Sigmoid colon (tissue), 7 donors: ENCODE data around the gene NTM. TPM values are rescaled to one million over a fixed set of nuclear protein-coding genes. Genes with fewer than 3 reads are reported as not detected.

Experiments used
- DNase-seq: peaks from one replicate; pipeline ENCODE4 v3.0.0-alpha.2; 2019
- H3K27ac ChIP-seq, 4 donors: fragments of 200-600 bp; sonication (generic); one replicate each; pipeline ENCODE4 v1.5.1; 2016 to 2019; ENCODE audit warnings: mild to moderate bottlenecking in 1 of 4
- H3K27me3 ChIP-seq, 3 donors: fragments of 200-600 bp; sonication (generic); one replicate each; pipeline ENCODE4 v1.5.1; 2019; ENCODE audit warnings: mild to moderate bottlenecking in 1 of 3
- H3K36me3 ChIP-seq, 4 donors: fragments of 200-600 bp; sonication (generic); one replicate each; pipeline ENCODE4 v1.5.1; 2016 to 2019
- H3K4me1 ChIP-seq, 4 donors: fragments of 200-600 bp; sonication (generic); one replicate each; pipeline ENCODE4 v1.5.1; 2017 to 2019
- H3K4me3 ChIP-seq, 4 donors: fragments of 200-600 bp; sonication (generic); one replicate each; pipeline ENCODE4 v1.5.1; 2017 to 2019; ENCODE audit warnings: mild to moderate bottlenecking in 2 of 4, moderate library complexity in 1 of 4
- H3K9me3 ChIP-seq, 4 donors: fragments of 200-600 bp in 3 of 4; sonication (generic) in 3 of 4; one replicate each; pipeline versions ENCODE4 v1.5.1 to v1.6.1; 2013 to 2019
- CTCF ChIP-seq, 4 experiments: fragments of 450-650 bp in 3 of 4; fragments of 200-600 bp in 1 of 4; IDR thresholded peaks; one replicate each; pipeline ENCODE4 v1.5.1; 2016 to 2019; ENCODE audit warnings: antibody characterized with exemption in 4 of 4, mild to moderate bottlenecking in 3 of 4, moderate library complexity in 2 of 4
- EP300 ChIP-seq, 4 donors: sonication (generic); formaldehyde crosslinking; IDR thresholded peaks; one replicate each; pipeline ENCODE4 v1.6.1; 2017; ENCODE audit warnings: antibody characterized with exemption in 4 of 4
- POLR2A ChIP-seq, 2 donors: fragments of 450-650 bp; IDR thresholded peaks; one replicate each; pipeline ENCODE4 v1.6.1; 2016; ENCODE audit warnings: antibody characterized with exemption in 2 of 2, mild to moderate bottlenecking in 2 of 2, moderate library complexity in 2 of 2
- POLR2AphosphoS5 ChIP-seq, 4 donors: sonication (generic); formaldehyde crosslinking; IDR thresholded peaks; one replicate each; pipeline ENCODE4 v1.6.1; 2017; ENCODE audit warnings: antibody characterized with exemption in 4 of 4
- WGBS, 2 donors: extraction: QIAGEN DNeasy Blood & Tissue Kit; methylation state at CpG; one replicate each; pipeline ENCODE4 v1.1.7; 2013; 5-methylcytosine and 5-hydroxymethylcytosine counted together
- intact Hi-C: fragments of 100-400 bp; cut with DNase I; formaldehyde crosslinking; loops from one replicate; pipeline ENCODE4 v1.15.1; 2023
- polyA plus RNA-seq, 3 donors: library from polyadenylated mRNA; stranded (reverse); fragments of 200-250 nt; gene quantifications; one replicate each; pipeline ENCODE4 v1.2.3, GENCODE V29; 2013
- total RNA-seq, 4 donors: library from RNA; depleted of rRNA; stranded (reverse); fragments of >200 nt; gene quantifications; one replicate each; pipeline ENCODE4 v1.1.0, GENCODE V29; 2016
- donor health status: healthy with polysubstance abuse.
- donor health status: Bipolar disorder and iron deficiency.
- donor health status: healthy.

NTM gene
- total and polyA plus RNA-seq, 7 donors: 0.96 to 18.3 (median 6.4) TPM; not detected in 1

GRCh38 chr11:132211479-132211878 is 841.1 kb downstream of the NTM start:
- no peak for DNase-seq
- no peak for TF ChIP-seq EP300 (IDR thresholded peaks at IDR 0.05)
- TF ChIP-seq POLR2AphosphoS5 (IDR thresholded peaks at IDR 0.05): no peak
- no peak for TF ChIP-seq POLR2A (IDR thresholded peaks at IDR 0.05)
- TF ChIP-seq CTCF (IDR thresholded peaks at IDR 0.05): no peak
- Histone ChIP-seq H3K27ac (no peak overlapping the region), H3K27me3 (no peaks in the 10 kb centered on the region), H3K4me3 (no peak overlapping the region), H3K36me3 (no peaks in the 10 kb centered on the region), H3K9me3 (no peaks in the 10 kb centered on the region), H3K4me1 (no peaks in the 10 kb centered on the region)
- WGBS, 2 donors: 82 to 86% methylated on average over 3 of the region's 3 CpGs
- intact Hi-C loops: no loop called here

- intact Hi-C loops: no loop called here
- H3K36me3 ChIP-seq: no peaks in the 10 kb centered on the region
- H3K4me3 ChIP-seq: no peak overlapping the region
- no peak for TF ChIP-seq CTCF (IDR thresholded peaks at IDR 0.05)
- TF ChIP-seq EP300 (IDR thresholded peaks at IDR 0.05): no peak
- no peak for TF ChIP-seq POLR2AphosphoS5 (IDR thresholded peaks at IDR 0.05)
- TF ChIP-seq POLR2A (IDR thresholded peaks at IDR 0.05): no peak
- 85 to 91% methylated on average over 5 of the region's 5 CpGs for WGBS, 2 donors
- H3K9me3 ChIP-seq: no peaks in the 10 kb centered on the region
- H3K27ac ChIP-seq: no peak overlapping the region
- peaks cover 0 to 16% (median 5%) of the 10 kb centered on the region in 4 donors for H3K4me1 ChIP-seq
- DNase-seq: no peak
- H3K27me3 ChIP-seq: no peaks in the 10 kb centered on the region
Measured at GRCh38 chr11:132217856-132218255, 847.4 kb downstream of the NTM start.

GRCh38 chr11:132220474-132220873 is 850.1 kb downstream of the NTM start:
- no peaks in the 10 kb centered on the region for H3K27me3 ChIP-seq
- H3K9me3 ChIP-seq: no peaks in the 10 kb centered on the region
- H3K4me3 ChIP-seq: no peak overlapping the region
- DNase-seq: no peak
- TF ChIP-seq EP300 (IDR thresholded peaks at IDR 0.05): no peak
- TF ChIP-seq POLR2AphosphoS5 (IDR thresholded peaks at IDR 0.05): no peak
- TF ChIP-seq POLR2A (IDR thresholded peaks at IDR 0.05): no peak
- no peak for TF ChIP-seq CTCF (IDR thresholded peaks at IDR 0.05)
- H3K36me3 ChIP-seq: no peaks in the 10 kb centered on the region
- 79 to 82% methylated on average over 1 of the region's 1 CpG for WGBS, 2 donors
- intact Hi-C loops: no loop called here
- peaks cover 0 to 16% (median 5%) of the 10 kb centered on the region in 4 donors for H3K4me1 ChIP-seq
- peak overlapping the region in 1 of 4 donors; percentile 58 for H3K27ac ChIP-seq

- no peak for DNase-seq
Measured at GRCh38 chr11:132222345-132222744, 851.9 kb downstream of the NTM start.

More at GRCh38 chr11:132222345-132222744, 851.9 kb downstream of the NTM start:
- no peak for TF ChIP-seq CTCF (IDR thresholded peaks at IDR 0.05)
- no peak for TF ChIP-seq EP300 (IDR thresholded peaks at IDR 0.05)
- no peak for TF ChIP-seq POLR2AphosphoS5 (IDR thresholded peaks at IDR 0.05)
- TF ChIP-seq POLR2A (IDR thresholded peaks at IDR 0.05): no peak
- Histone ChIP-seq H3K27ac (no peak overlapping the region), H3K4me1 (peaks cover 0 to 16% (median 5%) of the 10 kb centered on the region in 4 donors), H3K27me3 (no peaks in the 10 kb centered on the region), H3K36me3 (no peaks in the 10 kb centered on the region), H3K9me3 (no peaks in the 10 kb centered on the region), H3K4me3 (no peak overlapping the region)
- whole genome bisulfite sequencing, 2 donors: 85% methylated on average over 2 of the region's 2 CpGs
- intact Hi-C loops: no loop called here
